T-helper 2 cell treated with Interferon-gamma antibody and Interleukin-4, amounts not matched to agents 100 ng/mL and 5 ng/mL, for 36 hours (primary cell): ENCODE results near the gene MYH10. TPM values are rescaled to one million over a fixed set of nuclear protein-coding genes. Genes with fewer than 3 reads are reported as not detected.

Experiments used
- intact Hi-C: fragments of 100-400 bp; cut with micrococcal nuclease; formaldehyde crosslinking; loops from one replicate; pipeline ENCODE4 v1.15.1; 2023
- total RNA-seq: library from RNA; stranded (reverse); gene quantifications from 2 replicates; pipeline ENCODE4 v1.2.3, GENCODE V29; 2022

Gene MYH10
- total RNA-seq, 1 donor from 2014 or later = 8.5 TPM

GRCh38 chr17:8448310-8448709 lies 182.2 kb downstream of the MYH10 start:
- intact Hi-C loops = no loop called here

GRCh38 chr17:8447799-8448198 lies 182.7 kb downstream of the MYH10 start:
- intact Hi-C loops = no loop called here

- intact Hi-C loops = no loop called here
Measured at GRCh38 chr17:8445536-8445935, 185.0 kb downstream of the MYH10 start.

GRCh38 chr17:8444494-8444893 lies 186.0 kb downstream of the MYH10 start:
- intact Hi-C loops = no loop called here

GRCh38 chr17:8443756-8444155 lies 186.8 kb downstream of the MYH10 start:
- intact Hi-C loops = no loop called here

GRCh38 chr17:8442310-8442709 lies 188.2 kb downstream of the MYH10 start:
- intact Hi-C loops = no loop called here

GRCh38 chr17:8441690-8442089 lies 188.8 kb downstream of the MYH10 start:
- intact Hi-C loops = no loop called here

- intact Hi-C loops = no loop called here
Measured at GRCh38 chr17:8439681-8440080, 190.8 kb downstream of the MYH10 start.

- intact Hi-C loops = no loop called here
Measured at GRCh38 chr17:8438441-8438840, 192.1 kb downstream of the MYH10 start.

- intact Hi-C loops = no loop called here
Measured at GRCh38 chr17:8436844-8437171, 193.7 kb downstream of the MYH10 start.

- intact Hi-C loops = no loop called here
Measured at GRCh38 chr17:8436169-8436843, 194.2 kb downstream of the MYH10 start.

- intact Hi-C loops = loop anchor here (1.0 kb wide), 1 partner anchor 52 kb away; the partner anchor contains the start of gene RPL26
Measured at GRCh38 chr17:8435245-8436168, 195.0 kb downstream of the MYH10 start, which contains the start of gene NDEL1. TSS of gene NDEL1 (plus strand) at chr17:8435884. CDS start at chr17:8444272, 8,388 bp downstream.

- intact Hi-C loops = no loop called here
Measured at GRCh38 chr17:8430966-8431365, 199.6 kb downstream of the MYH10 start.

GRCh38 chr17:8426802-8427201 lies 203.7 kb downstream of the MYH10 start:
- intact Hi-C loops = no loop called here

GRCh38 chr17:8426094-8426720 lies 204.3 kb downstream of the MYH10 start:
- intact Hi-C loops = no loop called here

Other genes starting within 250 kb of the MYH10 start
- 2,155 and 2,200 TPM in 2 replicates for gene RPL26, start 247.5 kb downstream of the MYH10 start, total RNA-seq
- 0.05 TPM in 1 of 2 replicates, not detected in the other for gene RNF222, start 232.9 kb downstream of the MYH10 start, total RNA-seq
- 63.7 and 65.2 TPM in 2 replicates for gene NDEL1, start 194.8 kb downstream of the MYH10 start, total RNA-seq
- gene CCDC42, start 114.1 kb upstream of the MYH10 start, total RNA-seq = 0.57 and 0.59 TPM in 2 replicates
- gene SPDYE4, start 127.8 kb upstream of the MYH10 start, total RNA-seq = 0.20 TPM in 1 of 2 replicates, not detected in the other
- 0.86 and 0.95 TPM in 2 replicates for gene MFSD6L, start 168.6 kb upstream of the MYH10 start, total RNA-seq
- 9.0 and 9.9 TPM in 2 replicates for gene PIK3R6, start 236.9 kb upstream of the MYH10 start, total RNA-seq